Ishikawa (cell line): Measurements from ENCODE around the gene TMEM11.

ENCODE experiments used
- CREB1 ChIP-seq: IDR thresholded peaks from 2 replicates; pipeline ENCODE4 v1.6.1; 2012; ENCODE audit warnings: low read depth
- EP300 ChIP-seq: IDR thresholded peaks from 2 replicates; pipeline ENCODE4 v1.6.1; 2012; ENCODE audit warnings: borderline replicate concordance
- FOXM1 ChIP-seq: IDR thresholded peaks from 2 replicates; pipeline ENCODE4 v1.6.1; 2012; ENCODE audit warnings: low read depth, borderline replicate concordance
- MAX ChIP-seq: IDR thresholded peaks from 2 replicates; pipeline ENCODE4 v1.6.1; 2012
- NFIC ChIP-seq: IDR thresholded peaks from 2 replicates; pipeline ENCODE4 v1.6.1; 2012
- RAD21 ChIP-seq: IDR thresholded peaks from 2 replicates; pipeline ENCODE4 v1.6.1; 2012; ENCODE audit warnings: low read depth
- REST ChIP-seq: IDR thresholded peaks from 2 replicates; pipeline ENCODE4 v1.6.1; 2012; ENCODE audit warnings: low read depth, mild to moderate bottlenecking
- TAF1 ChIP-seq: IDR thresholded peaks from 2 replicates; pipeline ENCODE4 v1.6.1; 2012; ENCODE audit warnings: low read depth, mild to moderate bottlenecking
- TCF12 ChIP-seq: IDR thresholded peaks from 2 replicates; pipeline ENCODE4 v1.6.1; 2012; ENCODE audit warnings: low read depth
- TEAD4 ChIP-seq: IDR thresholded peaks from 2 replicates; pipeline ENCODE4 v1.6.1; 2012
- YY1 ChIP-seq: IDR thresholded peaks from 2 replicates; pipeline ENCODE4 v1.6.1; 2012; ENCODE audit warnings: low read depth

- TF ChIP-seq MAX (no peak), RAD21 (no peak), YY1 (no peak), EP300 (no peak), TCF12 (no peak), TEAD4 (no peak), REST (no peak), TAF1 (no peak), NFIC (no peak), CREB1 (no peak), FOXM1 (no peak)
Measured at GRCh38 chr17:21199856-21200255, 14.1 kb downstream of the TMEM11 start.
